GM21390 (cell line): ENCODE results near the gene CGRRF1.

Experiments used
- ATAC-seq: cut with Tn5 transposase; IDR thresholded peaks from one replicate; pipeline ENCODE4 v1.9.1; 2021; ENCODE audit not compliant: unreplicated experiment

CGRRF1 gene

GRCh38 chr14:54489731-54490444, 19.8 kb upstream of the CGRRF1 start:
- no peak for ATAC-seq

GRCh38 chr14:54490445-54491175, 19.1 kb upstream of the CGRRF1 start:
- ATAC-seq: no peak

GRCh38 chr14:54493293-54493692, 16.4 kb upstream of the CGRRF1 start:
- ATAC-seq: no peak

- ATAC-seq: no peak
These were observed 12.5 kb upstream of the CGRRF1 start for GRCh38 chr14:54497224-54497623.

GRCh38 chr14:54498095-54498531, 11.6 kb upstream of the CGRRF1 start:
- ATAC-seq: no peak

GRCh38 chr14:54498579-54498978, 11.1 kb upstream of the CGRRF1 start:
- ATAC-seq: no peak

GRCh38 chr14:54500744-54501143, 9.0 kb upstream of the CGRRF1 start:
- no peak for ATAC-seq

GRCh38 chr14:54501480-54501879, 8.2 kb upstream of the CGRRF1 start:
- no peak for ATAC-seq

GRCh38 chr14:54502602-54503001, 7.1 kb upstream of the CGRRF1 start:
- ATAC-seq: no peak

- no peak for ATAC-seq
These were observed 6.2 kb upstream of the CGRRF1 start for GRCh38 chr14:54503486-54503885.

- no peak for ATAC-seq
These were observed 2.7 kb downstream of the CGRRF1 start for GRCh38 chr14:54512393-54512792.

GRCh38 chr14:54515670-54516069, 6.0 kb downstream of the CGRRF1 start:
- ATAC-seq: no peak

- ATAC-seq: no peak
These were observed 7.0 kb downstream of the CGRRF1 start for GRCh38 chr14:54516709-54517108.

- no peak for ATAC-seq
These were observed 14.7 kb downstream of the CGRRF1 start for GRCh38 chr14:54524410-54524809.

- no peak for ATAC-seq
These were observed 19.3 kb downstream of the CGRRF1 start for GRCh38 chr14:54528973-54529372.

GRCh38 chr14:54529811-54530210, 20.1 kb downstream of the CGRRF1 start:
- no peak for ATAC-seq

GRCh38 chr14:54532111-54533012, 22.7 kb downstream of the CGRRF1 start:
- ATAC-seq: peak; percentile 93

GRCh38 chr14:54533100-54533499, 23.4 kb downstream of the CGRRF1 start:
- ATAC-seq: peak; percentile 11

GRCh38 chr14:54535126-54535525, 25.4 kb downstream of the CGRRF1 start:
- no peak for ATAC-seq

- no peak for ATAC-seq
These were observed 25.9 kb downstream of the CGRRF1 start for GRCh38 chr14:54535646-54536045.

- no peak for ATAC-seq
These were observed 27.9 kb downstream of the CGRRF1 start for GRCh38 chr14:54537651-54538050.
